GM19397 (cell line): ENCODE results near the gene DEDD2.
A peak's percentile ranks its signal among the peaks of the same experiment; 100 is the strongest.
"Not testable (repeated sequence)": the region's sequence is repeated elsewhere in the genome, so short reads cannot be mapped to it uniquely, and the experiment has no call there.

Source experiments
- ATAC-seq: cut with Tn5 transposase; IDR thresholded peaks from one replicate; pipeline ENCODE4 v1.9.1; 2021; ENCODE audit warnings: mild to moderate bottlenecking, moderate library complexity; ENCODE audit not compliant: unreplicated experiment

DEDD2 gene, protein sequence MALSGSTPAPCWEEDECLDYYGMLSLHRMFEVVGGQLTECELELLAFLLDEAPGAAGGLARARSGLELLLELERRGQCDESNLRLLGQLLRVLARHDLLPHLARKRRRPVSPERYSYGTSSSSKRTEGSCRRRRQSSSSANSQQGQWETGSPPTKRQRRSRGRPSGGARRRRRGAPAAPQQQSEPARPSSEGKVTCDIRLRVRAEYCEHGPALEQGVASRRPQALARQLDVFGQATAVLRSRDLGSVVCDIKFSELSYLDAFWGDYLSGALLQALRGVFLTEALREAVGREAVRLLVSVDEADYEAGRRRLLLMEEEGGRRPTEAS

DNA sequence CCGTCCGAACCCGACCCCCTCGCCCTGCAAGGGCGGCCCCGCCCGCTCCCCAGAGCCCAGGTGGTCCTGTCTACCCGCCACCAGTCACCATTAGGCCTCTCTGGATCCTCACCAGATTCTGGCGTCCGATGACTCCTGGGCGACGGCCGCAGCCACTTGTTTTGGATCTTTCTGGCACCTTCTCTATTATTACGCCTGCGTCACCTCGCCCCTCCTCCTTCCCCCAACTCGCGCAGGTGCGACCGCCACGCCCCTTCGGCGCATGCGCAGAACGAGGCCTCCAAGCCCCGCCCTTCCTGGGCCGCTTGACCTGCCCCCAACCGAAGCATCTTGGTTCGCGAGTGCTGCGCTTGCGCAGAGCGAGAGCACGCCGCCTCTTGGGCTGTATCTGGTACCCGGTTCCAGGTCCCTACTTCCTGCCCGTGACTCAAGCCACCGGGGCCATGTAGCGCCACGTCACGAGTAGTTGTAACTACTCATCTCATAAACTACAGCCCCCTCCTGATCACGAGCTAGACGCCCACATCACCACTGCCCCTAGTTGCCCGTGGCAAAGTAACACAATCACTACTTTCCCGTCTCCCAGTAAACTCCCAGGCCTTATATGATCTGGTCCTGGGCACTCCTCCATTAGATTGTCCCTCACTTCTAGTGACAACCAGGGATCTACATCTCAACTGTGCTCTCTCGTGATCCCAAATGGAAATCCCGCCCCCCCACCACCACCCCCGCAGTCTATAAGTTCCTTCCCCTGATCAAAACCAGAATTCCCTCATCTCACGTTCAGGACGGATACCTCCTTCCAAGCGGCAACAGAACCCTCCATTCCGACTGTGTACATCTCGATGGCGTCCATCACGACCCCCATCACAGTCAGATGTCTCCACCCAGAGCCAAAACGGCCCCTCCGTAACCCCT, at the start of gene DEDD2:
Gene DEDD2, minus strand, starts transcription at position 158 of the 918 bp plus-strand sequence. CDS start 670 bp downstream, outside the sequence.
- ATAC-seq: peak; percentile 64

DNA sequence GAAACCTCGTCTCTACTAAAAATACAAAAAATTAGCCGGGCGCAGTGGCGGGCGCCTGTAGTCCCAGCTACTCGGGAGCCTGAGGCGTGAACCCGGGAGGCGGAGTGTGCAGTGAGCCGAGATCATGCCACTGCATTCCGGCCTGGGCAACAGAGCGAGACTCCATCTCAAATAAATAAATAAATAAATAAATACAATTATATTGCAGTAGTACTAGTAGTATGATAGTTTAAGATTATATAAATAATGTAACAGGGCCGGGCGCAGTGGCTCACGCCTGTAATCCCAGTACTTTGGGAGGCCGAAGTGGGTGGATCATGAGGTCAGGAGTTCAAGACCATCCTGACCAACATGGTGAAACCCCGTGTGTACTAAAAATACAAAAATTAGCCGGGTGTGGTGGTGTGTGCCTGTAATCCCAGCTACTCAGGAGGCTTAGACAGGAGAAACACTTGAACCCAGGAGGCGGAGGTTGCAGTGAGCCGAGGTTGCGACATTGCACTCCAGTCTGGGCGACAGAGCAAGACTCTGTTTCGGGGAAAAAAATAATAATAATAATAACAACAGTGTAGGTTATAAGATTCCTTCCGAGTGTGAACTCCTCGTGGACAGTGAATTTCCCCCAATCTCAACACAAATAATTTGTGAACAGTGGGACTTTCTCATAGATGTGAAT, 49.6 kb upstream of the DEDD2 start:
- not testable (repeated sequence) for ATAC-seq

DNA sequence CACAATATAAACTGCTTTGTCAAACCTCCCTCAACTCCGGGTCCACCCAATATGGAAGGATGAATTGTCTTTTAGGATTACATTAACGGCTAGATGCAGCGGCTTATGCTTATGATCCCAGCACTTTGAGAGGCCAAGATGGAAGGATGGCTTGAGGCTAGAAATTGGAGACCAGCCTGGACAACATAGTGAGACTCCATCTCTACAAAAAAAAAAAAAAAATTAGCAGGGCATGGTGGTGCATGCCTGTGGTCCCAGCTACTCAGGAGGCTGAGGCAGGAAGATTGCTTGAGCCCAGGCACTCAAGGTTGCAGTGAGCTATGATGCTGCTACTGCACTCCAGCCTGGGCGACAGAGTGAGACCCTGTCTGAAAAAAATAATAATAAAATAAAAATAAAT, 48.6 kb upstream of the DEDD2 start:
- not testable (repeated sequence) for ATAC-seq

DNA sequence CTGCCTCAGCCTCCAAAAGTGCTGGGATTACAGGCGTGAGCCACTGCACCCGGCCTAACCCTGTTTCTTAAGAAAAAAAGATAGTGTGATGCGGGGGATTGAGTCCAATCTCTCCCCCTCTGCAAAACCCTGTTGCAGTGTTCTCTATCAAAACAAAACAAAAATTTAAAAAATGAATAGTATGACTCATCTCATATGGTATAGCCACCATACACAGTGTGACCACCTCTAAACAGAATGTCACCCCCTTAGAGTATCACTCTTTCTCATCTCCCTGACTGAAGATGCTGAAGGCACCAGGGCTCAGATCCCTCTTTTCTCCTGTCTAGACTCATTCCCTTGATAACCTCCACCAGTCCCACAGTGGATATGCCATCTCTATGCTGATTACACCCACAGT, 44.3 kb upstream of the DEDD2 start:
- ATAC-seq: no peak

DNA sequence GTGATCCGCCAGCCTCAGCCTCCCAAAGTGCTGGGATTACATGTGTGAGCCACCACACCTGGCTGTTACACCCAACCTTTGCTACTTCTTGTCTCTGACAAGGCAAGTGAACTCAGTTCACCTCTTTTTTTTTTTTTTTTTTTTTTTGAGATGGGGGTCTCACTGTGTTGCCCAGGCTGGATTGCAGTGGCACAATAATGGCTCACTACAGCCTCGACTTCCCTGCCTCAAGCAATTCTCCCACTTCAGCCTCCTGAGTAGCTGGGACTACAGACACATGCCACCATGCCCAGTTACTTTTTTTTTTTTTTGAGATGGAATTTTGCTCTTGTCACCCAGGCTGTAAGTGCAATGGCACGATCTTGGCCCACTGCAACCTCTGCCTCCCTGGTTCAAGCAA, 40.4 kb upstream of the DEDD2 start:
- ATAC-seq: not testable (repeated sequence)

DNA sequence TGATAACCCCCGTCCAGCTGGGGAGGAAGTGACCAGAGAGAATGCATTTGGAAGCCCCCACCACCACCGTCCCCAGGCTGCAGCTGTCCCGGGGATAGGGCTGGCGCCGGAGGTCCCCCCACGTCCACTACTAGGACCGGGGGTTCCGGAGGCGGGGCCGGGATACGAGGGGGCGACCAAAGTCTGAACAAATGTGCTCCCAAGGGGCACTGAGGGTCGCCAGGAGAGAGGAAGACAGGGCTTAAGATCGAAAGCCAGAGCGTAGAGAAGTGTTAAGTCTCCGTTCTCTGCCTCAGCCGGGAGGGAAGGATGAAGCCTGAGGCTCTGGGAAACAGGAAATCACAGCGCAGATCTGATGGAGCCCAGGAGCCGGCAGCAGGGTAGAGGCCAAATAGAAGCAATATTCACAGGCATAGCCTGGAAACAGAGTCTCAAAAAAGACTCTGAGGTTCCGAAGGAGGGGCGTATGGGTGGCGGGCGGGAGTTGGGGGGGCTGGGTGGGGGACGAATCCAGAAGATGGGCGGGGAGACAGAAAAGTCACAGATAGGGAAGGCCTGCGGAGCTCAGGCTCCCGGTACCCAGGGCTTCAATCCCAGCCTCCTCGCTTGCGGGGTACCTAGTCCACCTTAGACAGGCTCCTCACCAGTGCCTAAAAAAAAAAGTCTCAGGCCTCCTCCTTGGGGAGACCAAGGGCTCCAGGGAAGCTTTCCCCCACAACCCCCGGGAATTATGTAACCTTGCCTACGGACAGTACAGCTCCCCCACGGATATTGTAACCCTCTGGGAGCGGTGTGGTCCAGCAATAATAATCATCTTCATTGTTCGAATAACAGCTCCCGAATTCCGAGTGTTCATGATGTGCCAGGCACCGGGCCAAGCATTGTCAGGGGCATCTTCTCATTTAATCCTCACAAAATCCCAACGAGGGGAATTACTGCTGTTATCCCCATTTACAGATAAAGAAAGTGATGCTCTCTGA, 38.6 kb upstream of the DEDD2 start:
- no peak for ATAC-seq

DNA sequence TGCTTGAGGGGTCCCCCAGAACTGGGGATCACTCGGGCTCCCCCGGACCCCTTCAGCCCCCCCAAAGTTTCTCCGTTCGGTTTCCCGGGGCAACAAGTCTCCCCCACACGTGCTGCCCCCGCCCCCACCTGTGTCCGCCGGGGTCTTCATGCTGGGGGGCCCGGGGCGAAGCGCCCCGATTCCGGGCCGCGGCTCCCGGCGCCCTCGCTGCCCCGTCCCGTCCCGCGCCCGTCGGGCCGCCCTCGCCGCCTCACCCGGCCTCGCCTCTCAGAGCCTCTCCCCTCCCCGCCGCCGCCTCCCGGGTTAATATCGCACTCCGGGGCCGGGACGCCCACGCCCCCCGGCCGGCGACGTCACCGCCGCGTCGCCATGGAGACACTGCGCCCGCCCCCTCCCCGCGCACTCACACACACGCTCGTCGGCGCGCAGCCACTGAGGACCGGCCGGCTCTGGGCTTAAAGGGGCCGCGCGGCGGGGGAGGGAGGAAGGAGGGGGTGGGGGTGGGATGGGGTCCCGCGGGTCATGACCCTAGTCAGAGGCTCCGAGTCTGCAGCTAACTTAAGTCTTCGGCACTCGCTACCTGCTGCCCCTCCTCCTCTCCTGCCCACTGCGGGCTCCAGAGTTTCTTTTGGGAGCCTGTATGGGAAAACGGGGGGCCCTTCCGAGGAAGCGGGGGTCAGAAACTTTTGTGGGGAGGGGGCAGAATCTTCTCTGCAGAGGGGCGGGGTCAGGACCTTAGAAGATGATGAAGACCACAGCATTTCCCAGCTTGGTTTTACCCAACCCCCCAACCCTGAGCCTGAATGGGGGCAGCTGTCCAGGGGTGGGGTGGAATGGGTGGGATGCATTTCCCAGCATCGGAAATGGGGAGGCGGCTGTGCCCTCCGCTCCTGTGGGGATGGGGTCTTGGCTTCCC, 37.6 kb upstream of the DEDD2 start, which contains the start of gene ERF:
Gene ERF, minus strand, starts transcription at position 279 of the 916 bp plus-strand sequence. Its CDS starts 129 bp downstream, at position 150.
- ATAC-seq: peak; percentile 59

DNA sequence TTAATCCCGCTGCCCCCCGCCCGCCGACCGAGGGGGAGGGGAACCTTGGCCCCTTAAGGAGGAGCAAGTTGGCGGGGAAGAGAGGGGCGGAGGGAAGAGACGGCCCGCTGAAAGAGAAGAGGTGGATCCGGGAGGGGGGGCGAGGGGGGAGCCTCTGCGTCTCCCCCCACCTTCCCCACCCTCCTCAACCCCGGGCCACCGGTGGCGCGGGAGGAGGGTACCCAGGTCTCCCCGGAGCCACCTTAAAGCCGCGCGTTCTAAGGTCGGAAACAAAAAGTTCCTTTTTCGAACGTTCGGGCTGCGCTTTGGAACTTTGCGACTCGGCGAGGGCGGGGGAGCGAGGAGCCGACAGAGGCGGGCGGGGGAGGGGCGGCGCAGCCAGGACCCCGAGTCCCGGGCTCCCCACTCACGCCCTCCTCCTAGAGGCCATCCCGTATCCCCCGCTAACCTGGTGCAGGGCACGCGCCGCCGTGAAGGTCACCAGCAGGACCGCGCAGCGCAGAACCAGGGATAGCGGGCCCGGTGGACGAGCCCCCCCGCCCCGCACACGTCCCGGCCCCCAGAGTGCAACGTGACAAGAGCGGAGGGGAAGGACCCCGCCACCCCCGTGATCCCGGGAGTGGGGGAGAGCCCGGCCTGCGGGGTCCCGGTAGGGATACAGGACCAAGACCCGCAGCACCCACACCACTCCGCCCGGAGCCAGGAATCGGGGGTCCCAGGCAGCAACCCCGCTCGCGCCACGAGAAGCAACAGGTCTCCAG, 36.8 kb upstream of the DEDD2 start:
- peak; percentile 36 for ATAC-seq

DNA sequence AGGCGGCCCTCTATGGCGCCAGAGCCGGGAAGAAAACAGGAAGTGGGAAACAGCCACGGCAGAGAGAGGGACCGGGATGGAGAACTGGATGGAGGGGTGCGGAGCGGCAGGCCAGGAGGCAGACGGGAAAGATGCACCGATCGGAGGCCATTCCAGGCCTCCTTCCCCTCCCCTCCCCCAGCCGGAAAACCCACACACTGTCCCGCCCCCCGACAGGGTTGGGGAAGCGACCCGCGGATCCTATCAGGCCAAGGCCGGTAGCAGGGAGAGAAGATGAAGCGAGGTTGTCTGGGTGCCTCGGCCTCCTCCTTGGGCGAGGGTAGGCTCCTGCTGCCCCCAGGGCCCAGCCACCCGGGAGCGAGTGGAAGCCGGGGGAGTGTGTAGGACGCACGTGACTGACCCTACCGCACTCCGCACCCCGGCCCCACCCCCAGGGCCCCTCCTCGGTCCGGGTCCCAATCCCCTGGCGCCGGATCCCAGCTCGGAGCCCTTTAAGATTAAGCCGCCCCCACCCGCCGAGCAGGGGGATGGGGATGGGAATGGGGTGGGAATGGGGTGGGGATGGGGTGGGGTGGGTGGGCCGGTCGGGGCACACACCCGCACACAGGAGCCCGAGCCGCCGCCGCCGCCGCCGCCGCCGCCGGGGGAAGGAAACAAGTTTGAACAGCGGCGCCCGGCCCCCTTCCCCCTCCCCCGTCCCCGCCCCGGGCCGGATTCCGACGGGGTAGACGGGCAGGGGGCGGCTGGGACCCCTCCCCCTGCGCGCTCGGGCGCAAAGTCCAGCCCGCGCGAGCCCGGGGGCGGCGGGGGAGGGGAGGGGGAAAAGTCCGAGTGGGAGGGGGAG, 36.0 kb upstream of the DEDD2 start:
- ATAC-seq: peak; percentile 23

DNA sequence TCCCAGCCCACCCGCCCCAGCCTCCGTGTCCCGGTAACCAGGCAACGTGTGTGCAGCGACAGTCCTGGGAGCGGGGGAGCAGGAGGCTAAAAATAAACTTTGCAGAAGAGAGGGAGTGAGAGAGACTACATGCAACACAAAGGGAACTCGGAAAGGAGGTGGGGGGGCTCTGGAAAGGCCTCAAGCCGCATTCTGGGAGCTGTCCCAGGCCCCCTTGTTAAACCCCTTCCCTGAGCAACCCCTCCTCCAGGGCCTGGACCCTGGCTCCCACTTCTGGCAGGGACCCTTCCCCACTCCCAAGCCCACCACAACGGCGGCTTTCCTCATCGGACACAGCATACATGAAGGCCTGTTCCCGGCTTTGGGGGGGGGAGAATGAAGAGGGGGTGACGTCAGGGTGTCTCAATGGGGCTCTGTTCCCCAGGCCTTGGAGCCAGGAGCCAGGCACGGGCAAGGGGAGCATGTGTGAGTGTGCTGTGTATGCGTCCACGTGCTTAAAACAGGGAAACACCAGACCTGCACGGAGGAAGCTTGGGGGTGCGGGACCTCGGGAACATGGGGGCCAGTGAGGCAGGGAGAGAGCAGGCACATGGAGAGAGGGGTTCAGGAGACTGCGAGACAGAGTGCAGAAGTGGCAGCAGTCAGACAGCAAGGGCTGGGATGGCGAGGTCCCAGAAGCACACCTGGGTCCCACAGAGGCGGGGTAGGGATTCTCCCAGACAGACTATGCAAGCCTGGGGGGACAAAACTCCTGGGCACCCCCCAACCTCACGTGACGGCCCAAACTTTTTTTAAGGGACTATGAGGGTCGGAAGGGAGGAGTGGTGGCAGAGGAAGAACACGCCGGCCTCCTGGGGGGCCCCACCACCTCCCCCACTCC, 35.1 kb upstream of the DEDD2 start:
- no peak for ATAC-seq

DNA sequence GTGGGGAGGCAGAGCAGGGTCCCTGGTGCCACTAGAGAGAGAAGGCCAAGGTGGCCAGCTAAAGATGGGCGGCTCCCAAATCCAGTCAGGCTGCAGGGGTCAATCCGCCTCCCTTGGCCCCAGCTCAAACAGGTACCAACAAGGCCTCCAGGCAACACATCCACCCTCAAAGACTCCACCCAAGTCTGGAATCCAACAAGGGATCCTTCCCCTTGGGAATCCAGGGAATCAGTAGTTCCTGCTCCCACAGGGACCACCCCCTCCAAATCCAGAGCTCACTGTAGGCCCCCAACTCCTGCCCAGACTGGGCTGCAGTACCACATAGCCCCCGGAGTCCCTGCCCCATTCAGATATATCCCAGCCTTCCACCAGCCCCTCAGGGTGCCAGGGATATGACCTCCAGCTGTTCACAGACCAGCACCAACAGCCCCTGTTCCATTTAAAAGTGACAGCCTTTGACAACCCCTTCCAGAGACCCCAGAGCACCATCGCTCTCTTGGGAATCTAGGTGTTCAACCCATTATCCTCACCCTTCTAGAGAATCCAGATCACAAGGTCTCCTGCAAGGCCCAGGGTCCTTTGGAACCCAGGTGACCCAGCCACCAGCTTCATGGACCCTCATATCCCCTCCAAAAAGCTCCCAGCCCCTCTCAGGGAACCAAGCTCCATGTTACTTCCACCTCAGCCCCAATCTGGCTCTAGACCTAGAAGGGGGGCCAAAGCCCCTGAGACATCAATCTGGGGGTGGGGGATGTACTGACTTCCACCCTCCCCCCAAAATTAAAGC, 34.3 kb upstream of the DEDD2 start:
- ATAC-seq: no peak

DNA sequence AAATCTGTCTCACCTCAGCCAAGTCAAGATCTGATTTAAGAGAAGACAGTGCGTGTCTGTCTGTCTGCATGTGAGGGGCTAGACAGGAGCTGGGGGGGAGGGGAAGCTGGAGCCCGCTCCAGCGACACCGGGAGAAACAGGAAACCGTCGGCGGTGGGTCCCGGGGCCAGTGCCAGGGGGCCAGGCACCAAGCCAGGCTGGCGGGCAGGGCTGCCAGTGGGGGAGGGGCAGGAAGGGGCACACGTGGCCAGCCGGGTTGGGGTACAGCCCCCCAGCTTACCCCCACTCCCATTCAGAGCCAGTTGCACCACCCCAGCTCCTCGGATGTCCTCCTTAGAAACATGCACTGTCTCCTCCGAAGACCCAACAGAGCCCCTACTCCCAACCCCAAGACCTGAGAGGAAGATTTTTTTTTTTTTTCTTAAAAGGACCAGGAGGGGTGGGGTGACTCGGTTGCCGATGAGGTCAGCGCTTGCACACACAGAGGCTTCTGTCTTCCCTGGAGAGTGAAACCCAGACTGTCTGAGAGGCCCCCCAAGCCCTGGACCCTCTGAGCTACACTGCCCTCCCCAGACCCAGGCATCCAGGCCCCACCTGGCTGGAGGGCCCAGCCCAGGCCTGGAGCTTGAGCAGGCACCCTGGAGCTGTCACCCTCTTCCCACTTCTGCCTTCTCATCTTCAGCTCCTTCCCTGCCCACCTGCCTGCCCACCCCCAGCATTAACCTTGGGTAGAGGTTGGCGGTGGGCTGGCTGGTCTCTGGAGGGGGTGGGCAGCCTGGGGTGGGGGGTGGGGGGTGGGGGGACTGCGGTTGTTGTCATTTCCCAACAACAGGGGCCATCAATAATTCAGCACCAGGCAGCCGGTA, 33.4 kb upstream of the DEDD2 start:
- no peak for ATAC-seq

DNA sequence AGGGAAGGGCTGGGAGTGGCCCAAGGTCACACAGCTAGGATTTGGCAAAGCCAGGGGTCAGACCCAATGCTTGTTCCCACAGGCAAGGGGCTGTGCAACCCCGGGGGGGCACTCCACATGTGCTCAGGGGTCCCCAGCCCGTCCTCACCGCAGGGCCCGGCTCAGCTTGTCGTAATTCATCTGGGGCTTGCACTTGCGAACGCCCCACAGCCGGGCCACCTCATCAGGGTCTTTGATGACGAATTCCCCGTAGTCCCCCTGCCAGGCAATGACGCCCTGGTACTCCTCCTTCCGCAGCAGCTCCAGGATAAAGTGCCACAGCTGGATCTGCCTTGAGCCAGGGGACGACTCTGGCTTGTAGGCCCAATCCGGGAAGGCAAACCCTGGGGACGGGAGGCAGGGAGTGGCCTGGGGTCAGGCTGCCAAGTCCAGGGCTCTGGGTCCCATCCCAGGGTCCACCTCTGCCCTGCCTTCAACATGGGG, 32.7 kb upstream of the DEDD2 start:
- ATAC-seq: no peak

DNA sequence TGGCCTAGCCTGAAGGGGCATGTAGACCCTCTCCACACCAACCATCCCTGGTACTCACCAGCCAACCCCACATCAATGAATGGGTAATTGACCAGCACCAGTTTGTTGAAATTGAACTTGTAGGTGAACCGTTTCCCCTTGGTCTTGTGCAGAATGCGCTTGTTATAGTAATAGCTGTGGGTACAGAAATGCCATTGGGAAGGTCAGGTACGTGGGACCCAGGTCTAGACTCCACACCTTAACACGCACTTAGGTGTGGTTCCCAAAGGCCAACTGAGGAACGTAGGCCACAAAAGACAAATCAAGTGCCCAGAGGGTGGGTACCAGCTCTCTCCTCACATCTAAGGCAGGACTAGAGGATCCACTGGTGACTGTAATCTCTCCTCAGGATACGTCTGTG, 32.3 kb upstream of the DEDD2 start:
- no peak for ATAC-seq
